B cell (primary cell): ENCODE results near the gene DAB1. TPM values are rescaled to one million over a fixed set of nuclear protein-coding genes. Genes with fewer than 3 reads are reported as not detected.

Experiments
- ATAC-seq: fragments of 200-7000 bp; cut with Tn5 transposase; one replicate; pipeline ENCODE4 v1.10.0; 2021; ENCODE audit warnings: low read depth, mild to moderate bottlenecking, moderate number of reproducible peaks, moderate library complexity
- CTCF ChIA-PET: fragments of 350-600 bp; sonication (Branson Sonifier 250); formaldehyde crosslinking; loops from one replicate; lab custom pipeline; 2021; ENCODE audit warnings: antibody characterized with exemption, inconsistent platforms; lab: Charles Lee
- POLR2A ChIA-PET: fragments of 350-600 bp; sonication (Branson Sonifier 250); formaldehyde crosslinking; loops from one replicate; lab custom pipeline; 2021; ENCODE audit warnings: antibody characterized with exemption; lab: Charles Lee
- DNase-seq: peaks from one replicate; pipeline ENCODE4 v3.0.0; 2013
- H2AFZ ChIP-seq: 2 replicates; pipeline ENCODE4 v1.6.1; 2012; ENCODE audit warnings: mild to moderate bottlenecking, low read depth, low read length; ENCODE audit not compliant: insufficient read depth, poor library complexity, severe bottlenecking
- H3K27ac ChIP-seq, 2 donors: 1 replicate in 1 of 2; 2 replicates in 1 of 2; pipeline ENCODE4 v1.5.1; 2012 to 2013; ENCODE audit warnings: low read length in 2 of 2, mild to moderate bottlenecking in 2 of 2, moderate library complexity in 1 of 2
- H3K27me3 ChIP-seq, 4 experiments: fragments of 200-600 bp in 1 of 4; sonication (generic) in 1 of 4; replicated peaks in 1 of 4; 1 replicate in 2 of 4; 2 replicates in 2 of 4; pipeline versions ENCODE4 v1.6.1 to v1.7.0; 2013 to 2016; ENCODE audit warnings: low read length in 3 of 4, mild to moderate bottlenecking in 2 of 4, mixed read lengths in 1 of 4, moderate library complexity in 1 of 4; ENCODE audit not compliant: insufficient read depth in 4 of 4, control insufficient read depth in 3 of 4; ENCODE audit errors: control extremely low read depth in 1 of 4
- H3K36me3 ChIP-seq, 2 experiments: replicated peaks in 1 of 2; 1 replicate in 1 of 2; 2 replicates in 1 of 2; pipeline versions ENCODE4 v1.6.1 to v1.7.1; 2013; ENCODE audit warnings: low read length in 1 of 2; ENCODE audit not compliant: insufficient read depth in 2 of 2, control insufficient read depth in 1 of 2; ENCODE audit errors: control extremely low read depth in 1 of 2, extremely low read depth in 1 of 2
- H3K4me1 ChIP-seq, 2 donors: fragments of 200-600 bp in 1 of 2; sonication (generic) in 1 of 2; 1 replicate in 1 of 2; 2 replicates in 1 of 2; pipeline versions ENCODE4 v1.5.1 to v1.6.1; 2013 to 2017; ENCODE audit warnings: low read length in 2 of 2; ENCODE audit not compliant: control insufficient read depth in 2 of 2, insufficient read depth in 2 of 2
- H3K4me2 ChIP-seq: replicated peaks from 2 replicates; pipeline ENCODE3; 2012; ENCODE audit warnings: mild to moderate bottlenecking, low read depth, low read length; ENCODE audit not compliant: poor library complexity, severe bottlenecking
- H3K4me3 ChIP-seq, 5 experiments: fragments of 200-600 bp in 1 of 5; sonication (generic) in 1 of 5; 1 replicate in 3 of 5; 2 replicates in 2 of 5; pipeline versions ENCODE4 v1.5.1 to v1.7.0; 2011 to 2016; ENCODE audit warnings: low read length in 4 of 5, mild to moderate bottlenecking in 4 of 5, low read depth in 2 of 5, control low read depth in 1 of 5, moderate library complexity in 1 of 5; ENCODE audit not compliant: insufficient read depth in 1 of 5; ENCODE audit errors: control extremely low read depth in 1 of 5, extremely low read depth in 1 of 5
- H3K79me2 ChIP-seq: fragments of 200-600 bp; sonication (generic); one replicate; pipeline ENCODE4 v1.6.0; 2016; ENCODE audit warnings: low read length; ENCODE audit not compliant: control insufficient read depth, insufficient read depth
- H3K9ac ChIP-seq: fragments of 200-600 bp; sonication (generic); 2 replicates; pipeline ENCODE4 v1.6.1; 2017; ENCODE audit warnings: mild to moderate bottlenecking, low read length, moderate library complexity
- H3K9me3 ChIP-seq, 3 donors: one replicate each; pipeline versions ENCODE4 v1.6.1 to v1.7.1; 2013; ENCODE audit warnings: low read length in 2 of 3; ENCODE audit not compliant: control insufficient read depth in 2 of 3, insufficient read depth in 1 of 3; ENCODE audit errors: control extremely low read depth in 1 of 3
- H4K20me1 ChIP-seq: 2 replicates; pipeline ENCODE4 v1.6.0; 2012; ENCODE audit warnings: mild to moderate bottlenecking, low read length; ENCODE audit not compliant: insufficient read depth, control insufficient read depth, poor library complexity, severe bottlenecking
- H3K27ac Mint-ChIP-seq: one replicate; pipeline ENCODE4 v1.8.0; 2021; ENCODE audit warnings: mixed read lengths
- H3K27me3 Mint-ChIP-seq: one replicate; pipeline ENCODE4 v1.8.0; 2021; ENCODE audit warnings: mixed read lengths
- H3K4me1 Mint-ChIP-seq: one replicate; pipeline ENCODE4 v1.8.0; 2021; ENCODE audit warnings: mixed read lengths
- H3K4me3 Mint-ChIP-seq: one replicate; pipeline ENCODE4 v1.8.0; 2021; ENCODE audit warnings: mixed read lengths
- H3K9me3 Mint-ChIP-seq: one replicate; pipeline ENCODE4 v1.8.0; 2022; ENCODE audit warnings: mixed read lengths; ENCODE audit not compliant: insufficient read depth
- CTCF ChIP-seq: fragments of 200-600 bp; IDR thresholded peaks from one replicate; pipeline ENCODE4 v1.8.0; 2022; ENCODE audit warnings: antibody characterized with exemption, mild to moderate bottlenecking
- EZH2 ChIP-seq: IDR thresholded peaks from 2 replicates; pipeline ENCODE4 v1.6.1; 2012; ENCODE audit warnings: borderline replicate concordance, low read depth, mild to moderate bottlenecking, moderate library complexity, low read length; ENCODE audit not compliant: insufficient read depth, poor library complexity, severe bottlenecking
- WGBS: methylation state at CpG from one replicate; pipeline ENCODE4 v1.1.5; 2013; ENCODE audit warnings: missing lambda C conversion rate; ENCODE audit not compliant: insufficient coverage; 5-methylcytosine and 5-hydroxymethylcytosine counted together
- intact Hi-C: fragments of 100-400 bp; cut with micrococcal nuclease; formaldehyde crosslinking; loops from one replicate; pipeline ENCODE4 v1.10.0; 2022
- polyA plus RNA-seq: library from polyadenylated mRNA; depleted of rRNA; stranded (reverse); fragments of >200 nt; gene quantifications from 2 replicates; pipeline ENCODE4 v1.2.3, GENCODE V29; 2012
- total RNA-seq, 2 donors: library from RNA; stranded (reverse); fragments of 120-200 nt in 1 of 2; gene quantifications; 1 replicate in 1 of 2; 2 replicates in 1 of 2; pipeline versions ENCODE4 v1.2.3 to v1.2.4, GENCODE V29; 2013 to 2022

The DAB1 gene
- total and polyA plus RNA-seq, 2 donors (not counting 1 experiment from before 2014, with no cell fraction given), result not detected

- no peaks in the 10 kb centered on the region for H3K79me2 ChIP-seq
- no peaks in the 10 kb centered on the region for H3K36me3 ChIP-seq
- no peak for ATAC-seq
- H3K4me2 ChIP-seq, result no peak overlapping the region
- CTCF ChIA-PET, result no interaction called here
- no peaks in the 10 kb centered on the region for H4K20me1 ChIP-seq
- H3K4me1 Mint-ChIP-seq, result no peaks in the 10 kb centered on the region
- no peak overlapping the region for H3K27ac Mint-ChIP-seq
- no peaks in the 10 kb centered on the region for H3K27me3 Mint-ChIP-seq
- H3K9me3 ChIP-seq, result no peaks in the 10 kb centered on the region
- H3K9ac ChIP-seq, result no peak overlapping the region
- POLR2A ChIA-PET, result no interaction called here
- H3K9me3 Mint-ChIP-seq, result peaks cover 2% of the 10 kb centered on the region
- H3K4me3 Mint-ChIP-seq, result no peak overlapping the region
- DNase-seq, result no peak
- no peaks in the 10 kb centered on the region for H3K4me1 ChIP-seq
- H3K27ac ChIP-seq, result no peak overlapping the region
- intact Hi-C loops, result no loop called here
- no CpG with 5 or more reads among the region's 1 CpG for WGBS
- no peak overlapping the region for H2AFZ ChIP-seq
- TF ChIP-seq CTCF, result no peak
- TF ChIP-seq EZH2, result no peak
- H3K4me3 ChIP-seq, result no peak overlapping the region
- no peaks in the 10 kb centered on the region for H3K27me3 ChIP-seq
Measured at GRCh38 chr1:57209495-57209894, 214.4 kb downstream of the DAB1 start.

- Histone ChIP-seq H3K9me3 (no peaks in the 10 kb centered on the region), H3K36me3 (no peaks in the 10 kb centered on the region), H4K20me1 (no peaks in the 10 kb centered on the region), H3K79me2 (no peaks in the 10 kb centered on the region), H3K27ac (no peak overlapping the region), H3K4me1 (no peaks in the 10 kb centered on the region), H3K4me2 (no peak overlapping the region), H3K27me3 (no peaks in the 10 kb centered on the region), H3K9ac (no peak overlapping the region), H2AFZ (no peak overlapping the region), H3K4me3 (no peak overlapping the region)
- Mint-ChIP-seq H3K4me1 (no peaks in the 10 kb centered on the region), H3K27me3 (no peaks in the 10 kb centered on the region), H3K9me3 (peaks cover 2% of the 10 kb centered on the region), H3K27ac (no peak overlapping the region), H3K4me3 (no peak overlapping the region)
- DNase-seq (no peak), ATAC-seq (no peak)
- POLR2A ChIA-PET, result no interaction called here
- CTCF ChIA-PET, result no interaction called here
- intact Hi-C loops, result no loop called here
- 100% methylated on average over 1 of the region's 1 CpG for WGBS
- no peak for TF ChIP-seq EZH2
- TF ChIP-seq CTCF, result no peak
Measured at GRCh38 chr1:57208741-57209302, 215.0 kb downstream of the DAB1 start.
